ENCODE measurements around the gene NUDT15.

NUDT15 gene

DNA sequence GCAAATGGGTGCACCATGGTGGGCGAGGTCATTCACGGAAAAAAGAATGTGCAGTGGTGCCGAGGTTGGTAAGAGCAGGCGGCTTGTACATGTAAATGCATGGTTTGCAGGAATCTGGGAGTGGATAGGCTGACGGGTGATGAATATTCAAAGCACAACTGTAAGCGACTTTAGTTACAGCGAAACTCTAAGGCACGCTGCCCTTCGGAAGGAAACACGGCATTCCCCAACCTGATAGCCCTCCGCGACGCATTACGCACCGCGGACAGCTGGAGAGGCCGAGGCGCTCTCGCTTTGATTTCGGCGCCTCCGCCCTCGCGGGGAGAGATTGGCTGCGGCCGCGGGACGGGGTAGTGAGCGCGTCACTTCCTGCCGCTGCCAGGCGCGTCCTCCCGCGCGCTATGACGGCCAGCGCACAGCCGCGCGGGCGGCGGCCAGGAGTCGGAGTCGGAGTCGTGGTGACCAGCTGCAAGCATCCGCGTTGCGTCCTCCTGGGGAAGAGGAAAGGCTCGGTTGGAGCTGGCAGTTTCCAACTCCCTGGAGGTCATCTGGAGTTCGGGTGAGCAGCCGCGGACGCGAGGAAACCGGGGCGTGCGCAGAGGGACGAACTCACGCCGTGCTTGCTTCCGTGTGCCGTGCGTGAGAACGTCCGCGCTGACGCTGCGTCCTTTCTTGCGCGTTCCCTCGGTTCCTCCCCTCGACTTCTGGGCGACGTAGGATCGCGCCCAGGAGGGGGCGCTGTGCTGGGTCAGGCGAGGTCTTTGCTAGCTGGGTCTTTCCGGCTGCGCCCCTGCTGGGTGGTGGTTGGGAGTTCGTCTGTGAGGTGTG, at the start of gene NUDT15:
Gene NUDT15 (plus strand): TSS at position 381 of the 828 bp plus-strand sequence. CDS start 21 bp downstream, at position 402.
- peak; percentile 87 for DNase-seq (ENCODE audit: low read depth)
- H3K4me3 ChIP-seq (ENCODE audit: low read length), result peak within 1 kb of the TSS; percentile 61
- TF ChIP-seq CTCF (conservative IDR thresholded peaks at IDR 0.05; ENCODE audit: low read depth, low read length), result peak; percentile 99

GRCh38 chr13:47990427-47990826, 47.1 kb upstream of the NUDT15 start:
- no peak for DNase-seq (ENCODE audit: low read depth)
- H3K4me3 ChIP-seq (ENCODE audit: low read length), result no peak overlapping the region
- no peak for TF ChIP-seq CTCF (conservative IDR thresholded peaks at IDR 0.05; ENCODE audit: low read depth, low read length)

- no peak for TF ChIP-seq CTCF (conservative IDR thresholded peaks at IDR 0.05; ENCODE audit: low read depth, low read length)
- H3K4me3 ChIP-seq (ENCODE audit: low read length), result no peak overlapping the region
- DNase-seq (ENCODE audit: low read depth), result no peak
These were observed 46.5 kb upstream of the NUDT15 start for GRCh38 chr13:47990920-47991466.

GRCh38 chr13:47991859-47992258, 45.7 kb upstream of the NUDT15 start:
- no peak for TF ChIP-seq CTCF (conservative IDR thresholded peaks at IDR 0.05; ENCODE audit: low read depth, low read length)
- H3K4me3 ChIP-seq (ENCODE audit: low read length), result no peak overlapping the region
- no peak for DNase-seq (ENCODE audit: low read depth)

DNA sequence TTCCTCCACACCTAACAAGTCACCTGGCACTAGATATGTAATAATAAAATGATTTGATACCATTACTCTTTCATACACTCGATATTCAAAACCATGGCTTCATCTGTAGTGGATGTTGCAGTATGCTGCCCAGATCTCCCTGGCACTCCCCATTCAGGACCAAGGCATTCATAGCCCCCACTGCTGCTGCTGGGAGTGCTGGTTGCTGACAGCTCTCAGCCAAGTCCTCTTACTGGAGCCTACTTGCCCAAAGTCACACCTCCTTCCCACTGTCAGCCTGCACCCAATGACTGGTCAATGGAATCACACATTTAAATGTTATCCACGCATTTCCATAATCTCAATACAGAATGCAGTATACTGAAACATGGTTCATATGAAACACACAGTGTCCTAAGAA, 40.1 kb upstream of the NUDT15 start:
- TF ChIP-seq CTCF (conservative IDR thresholded peaks at IDR 0.05; ENCODE audit: low read depth, low read length), result no peak
- no peak for DNase-seq (ENCODE audit: low read depth)
- no peak overlapping the region for H3K4me3 ChIP-seq (ENCODE audit: low read length)

GRCh38 chr13:47999973-48000372, 37.6 kb upstream of the NUDT15 start:
- H3K4me3 ChIP-seq (ENCODE audit: low read length), result peak overlapping the region; percentile 97

More at GRCh38 chr13:47999973-48000372, 37.6 kb upstream of the NUDT15 start:
- TF ChIP-seq CTCF (conservative IDR thresholded peaks at IDR 0.05; ENCODE audit: low read depth, low read length), result no peak
- no peak for DNase-seq (ENCODE audit: low read depth)

Measured in retinal pigment epithelial cell (primary cell).